ENCODE measurements around the gene UBE2G2.

Gene UBE2G2

GRCh38 chr21:44730028-44730395, 71.6 kb downstream of the UBE2G2 start:
- DNase-seq (ENCODE audit: low read depth): no peak
- no peak overlapping the region for H3K4me3 ChIP-seq (ENCODE audit: control insufficient read depth, low read depth, low read length)
- no peak for TF ChIP-seq CTCF (IDR thresholded peaks at IDR 0.05; ENCODE audit: control insufficient read depth, insufficient read depth, low read depth, low read length, missing control alignments)

GRCh38 chr21:44729336-44730027, 72.1 kb downstream of the UBE2G2 start:
- TF ChIP-seq CTCF (IDR thresholded peaks at IDR 0.05; ENCODE audit: control insufficient read depth, insufficient read depth, low read depth, low read length, missing control alignments): no peak
- no peak for DNase-seq (ENCODE audit: low read depth)
- H3K4me3 ChIP-seq (ENCODE audit: control insufficient read depth, low read depth, low read length): no peak overlapping the region

- H3K4me3 ChIP-seq (ENCODE audit: control insufficient read depth, low read depth, low read length): no peak overlapping the region
- no peak for DNase-seq (ENCODE audit: low read depth)
Observed at GRCh38 chr21:44728716-44729115, 72.9 kb downstream of the UBE2G2 start.

GRCh38 chr21:44727757-44728156, 73.9 kb downstream of the UBE2G2 start:
- no peak for TF ChIP-seq CTCF (IDR thresholded peaks at IDR 0.05; ENCODE audit: control insufficient read depth, insufficient read depth, low read depth, low read length, missing control alignments)
- no peak overlapping the region for H3K4me3 ChIP-seq (ENCODE audit: control insufficient read depth, low read depth, low read length)
- DNase-seq (ENCODE audit: low read depth): no peak

More at GRCh38 chr21:44728716-44729115, 72.9 kb downstream of the UBE2G2 start:
- TF ChIP-seq CTCF (IDR thresholded peaks at IDR 0.05; ENCODE audit: control insufficient read depth, insufficient read depth, low read depth, low read length, missing control alignments): no peak

- DNase-seq (ENCODE audit: low read depth): no peak
- no peak overlapping the region for H3K4me3 ChIP-seq (ENCODE audit: control insufficient read depth, low read depth, low read length)
- no peak for TF ChIP-seq CTCF (IDR thresholded peaks at IDR 0.05; ENCODE audit: control insufficient read depth, insufficient read depth, low read depth, low read length, missing control alignments)
Observed at GRCh38 chr21:44727321-44727720, 74.3 kb downstream of the UBE2G2 start.

- DNase-seq (ENCODE audit: low read depth): no peak
- TF ChIP-seq CTCF (IDR thresholded peaks at IDR 0.05; ENCODE audit: control insufficient read depth, insufficient read depth, low read depth, low read length, missing control alignments): no peak
- H3K4me3 ChIP-seq (ENCODE audit: control insufficient read depth, low read depth, low read length): no peak overlapping the region
Observed at GRCh38 chr21:44726826-44727225, 74.8 kb downstream of the UBE2G2 start.

All from AG09309 (cell line).